ENCODE measurements around the gene GRIK3. TPM values are rescaled to one million over a fixed set of nuclear protein-coding genes. Genes with fewer than 3 reads are reported as not detected.

The GRIK3 gene
- total RNA-seq, 1 experiment from 2014 or later, result 5.5 TPM

- DNase-seq (ENCODE audit: low spot score), result no peak
- H3K9me3 Mint-ChIP-seq, result no peaks in the 10 kb centered on the region
- H3K27me3 Mint-ChIP-seq (ENCODE audit: low read depth), result no peaks in the 10 kb centered on the region
- ChIA-PET POLR2A (no interaction called here), CTCF (no interaction called here)
- peaks cover 2% of the 10 kb centered on the region; the same call in 1 of the 2 replicates for H3K4me1 Mint-ChIP-seq
- no peaks in the 10 kb centered on the region for H3K36me3 Mint-ChIP-seq
- no peak for TF ChIP-seq ERG (CRISPR knock-in tag; IDR thresholded peaks at IDR 0.05)
- no peak for TF ChIP-seq KAT7 (CRISPR knock-in tag; IDR thresholded peaks at IDR 0.05; ENCODE audit: borderline replicate concordance)
- no peak for TF ChIP-seq ATF2 (CRISPR knock-in tag; IDR thresholded peaks at IDR 0.05; ENCODE audit: borderline replicate concordance, low read depth)
- TF ChIP-seq FOXK1 (CRISPR knock-in tag; IDR thresholded peaks at IDR 0.05), result no peak
- no peak for TF ChIP-seq SMAD3 (CRISPR knock-in tag; IDR thresholded peaks at IDR 0.05; ENCODE audit: borderline replicate concordance)
- TF ChIP-seq E2F4 (CRISPR knock-in tag; IDR thresholded peaks at IDR 0.05; ENCODE audit: borderline replicate concordance, low read depth), result no peak
- TF ChIP-seq EMX1 (CRISPR knock-in tag; IDR thresholded peaks at IDR 0.05), result no peak
- TF ChIP-seq AR (CRISPR knock-in tag; IDR thresholded peaks at IDR 0.05), result no peak
- TF ChIP-seq SP1 (CRISPR knock-in tag; conservative IDR thresholded peaks at IDR 0.05), result no peak
- no peak for TF ChIP-seq FOXJ3 (CRISPR knock-in tag; IDR thresholded peaks at IDR 0.05; ENCODE audit: borderline replicate concordance)
- no peak for TF ChIP-seq OVOL2 (CRISPR knock-in tag; IDR thresholded peaks at IDR 0.05; ENCODE audit: borderline replicate concordance)
- no peak for TF ChIP-seq E2F1 (CRISPR knock-in tag; IDR thresholded peaks at IDR 0.05)
- TF ChIP-seq TEAD4 (CRISPR knock-in tag; IDR thresholded peaks at IDR 0.05), result no peak
- H3K27ac Mint-ChIP-seq, result no peak overlapping the region
- no peak for ATAC-seq
- no peak overlapping the region for H3K4me3 Mint-ChIP-seq
Observed at GRCh38 chr1:36934061-36934460, 100.3 kb downstream of the GRIK3 start.

- no peaks in the 10 kb centered on the region for H3K9me3 Mint-ChIP-seq
- POLR2A ChIA-PET, result no interaction called here
Observed at GRCh38 chr1:36927826-36928225, 106.5 kb downstream of the GRIK3 start.

More at GRCh38 chr1:36927826-36928225, 106.5 kb downstream of the GRIK3 start:
- CTCF ChIA-PET, result interaction anchor here (1.0 kb wide), 1 partner anchor 9 kb away, joined by 6 read pairs; no protein-coding TSS in a partner anchor
- H3K4me1 Mint-ChIP-seq, result peaks cover 7% of the 10 kb centered on the region
- DNase-seq (ENCODE audit: low spot score), result no peak
- no peak overlapping the region for H3K4me3 Mint-ChIP-seq
- no peak for ATAC-seq
- TF ChIP-seq CBFB (CRISPR knock-in tag; IDR thresholded peaks at IDR 0.05; ENCODE audit: low read depth), result no peak
- TF ChIP-seq USF2 (CRISPR knock-in tag; IDR thresholded peaks at IDR 0.05), result peak; percentile 65
- H3K36me3 Mint-ChIP-seq, result no peaks in the 10 kb centered on the region
- H3K27me3 Mint-ChIP-seq (ENCODE audit: low read depth), result no peaks in the 10 kb centered on the region
- H3K27ac Mint-ChIP-seq, result no peak overlapping the region

Measured in WTC11 (cell line).